Fibroblast of mammary gland (primary cell): ENCODE results near the gene HACD4.
A peak's percentile ranks its signal among the peaks of the same experiment; 100 is the strongest.

ENCODE experiments used
- DNase-seq: peaks from one replicate; pipeline ENCODE4 v3.0.0-alpha.2; 2010; ENCODE audit warnings: low read depth
- H3K4me3 ChIP-seq: 2 replicates; pipeline ENCODE4 v1.5.1; 2011; ENCODE audit warnings: low read depth, mild to moderate bottlenecking, low read length, moderate library complexity; ENCODE audit not compliant: control insufficient read depth
- CTCF ChIP-seq: conservative IDR thresholded peaks from 2 replicates; pipeline ENCODE4 v1.5.1; 2011; ENCODE audit warnings: low read depth, low read length, inconsistent platforms; ENCODE audit not compliant: control insufficient read depth, insufficient read depth

HACD4 gene

GRCh38 chr9:21031091-21031807, at the start of gene HACD4:
TSS of gene HACD4 (minus strand) at chr9:21031640. CDS start at chr9:21031590, 50 bp downstream.
- peak within 1 kb of the TSS; percentile 69 for H3K4me3 ChIP-seq
- TF ChIP-seq CTCF, result no peak
- DNase-seq, result peak; percentile 47

DNA sequence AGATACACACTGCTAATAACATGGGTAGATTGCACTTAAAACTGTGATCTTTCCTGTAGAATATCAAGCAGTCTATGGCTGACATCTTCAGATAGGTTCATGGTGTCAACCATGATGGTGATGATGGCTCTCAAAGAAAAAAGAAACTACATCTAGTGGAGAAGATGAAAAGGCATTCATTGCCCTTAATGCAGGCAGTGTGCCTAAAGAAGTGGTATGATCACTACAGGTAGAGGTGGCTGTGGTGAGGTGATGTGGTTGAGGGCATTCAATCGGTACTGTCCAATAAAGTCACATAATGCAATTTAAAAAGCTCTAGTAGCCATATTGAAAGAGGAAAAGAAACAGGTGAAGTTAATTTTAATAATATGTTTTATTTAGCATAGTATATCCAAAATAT, 49.4 kb upstream of the HACD4 start:
- no peak for TF ChIP-seq CTCF

GRCh38 chr9:21078702-21079101, 47.3 kb upstream of the HACD4 start:
- DNase-seq, result no peak
- no peak overlapping the region for H3K4me3 ChIP-seq
- TF ChIP-seq CTCF, result no peak

More for the DNA sequence above, 49.4 kb upstream of the HACD4 start:
- DNase-seq, result no peak
- no peak overlapping the region for H3K4me3 ChIP-seq

- no peak for TF ChIP-seq CTCF
- no peak for DNase-seq
- H3K4me3 ChIP-seq, result no peak within 1 kb of the TSS
These were observed 46.3 kb upstream of the HACD4 start, which contains the start of gene IFNB1 for GRCh38 chr9:21077781-21078180. TSS of gene IFNB1 (minus strand) at chr9:21077942. CDS start at chr9:21077869, 73 bp downstream.

DNA sequence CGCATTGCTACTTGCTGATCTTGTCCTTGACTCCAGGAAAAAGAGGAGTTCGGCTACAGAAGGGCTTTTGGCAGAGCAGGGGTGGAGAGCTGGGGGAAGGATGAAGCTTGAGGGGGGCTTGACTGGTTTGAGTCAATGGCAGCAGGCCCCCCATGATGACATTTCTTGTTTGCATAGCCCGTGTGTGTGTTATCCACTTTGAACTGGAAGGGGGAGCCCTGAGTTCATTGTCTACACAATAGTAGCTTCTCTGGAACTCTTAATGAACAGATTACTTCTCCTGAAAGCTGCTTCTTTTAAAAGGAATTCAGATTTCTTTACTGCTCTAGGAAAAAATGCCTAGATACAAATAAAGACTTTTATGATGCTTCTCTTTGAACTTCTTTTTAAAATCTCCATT, 44.0 kb upstream of the HACD4 start:
- no peak for DNase-seq

DNA sequence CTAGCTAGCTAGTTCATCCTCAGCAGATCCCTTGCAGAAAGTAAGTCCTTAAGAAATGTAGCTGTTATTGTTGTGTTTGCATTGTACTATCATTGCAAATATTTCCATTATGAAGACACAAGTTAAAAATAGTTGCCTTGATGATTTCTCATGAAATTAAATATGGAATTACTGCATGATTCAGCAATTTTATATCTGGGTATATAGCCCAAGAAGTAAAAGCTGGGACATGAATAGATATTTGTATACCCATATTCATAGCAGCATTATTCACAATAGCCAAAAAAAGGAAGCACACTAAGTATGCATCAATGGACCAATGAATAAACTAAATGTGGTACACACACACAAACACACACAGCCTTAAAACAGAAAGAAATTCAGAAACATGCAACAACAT, 39.5 kb upstream of the HACD4 start:
- TF ChIP-seq CTCF, result no peak
- no peak for DNase-seq
- H3K4me3 ChIP-seq, result no peak overlapping the region

More for the DNA sequence above, 44.0 kb upstream of the HACD4 start:
- no peak overlapping the region for H3K4me3 ChIP-seq
- TF ChIP-seq CTCF, result no peak
